ENCODE measurements around the gene HNRNPU.

Gene HNRNPU

DNA sequence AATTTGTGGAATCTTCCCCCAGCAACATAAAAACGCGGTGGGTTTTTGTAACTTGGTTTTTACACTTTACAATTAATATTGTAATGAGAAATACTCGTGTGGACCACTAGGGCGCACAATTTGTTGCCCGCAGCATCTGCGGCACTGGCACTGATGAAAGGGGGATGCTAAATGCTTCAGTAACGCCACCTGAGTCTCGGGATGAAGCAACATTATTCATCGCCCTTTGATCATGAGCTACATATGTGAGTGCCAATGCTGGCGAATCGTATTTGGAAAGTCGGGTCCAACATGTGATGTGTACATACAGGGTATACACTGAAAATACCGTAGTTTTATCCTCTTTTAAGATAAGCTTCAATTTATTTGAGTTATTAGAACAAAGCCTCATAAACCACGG is 63.1 kb downstream of the HNRNPU start:
- DNase-seq: no peak

GRCh38 chr1:244800821-244801220 is 63.5 kb downstream of the HNRNPU start:
- no peak for DNase-seq
